ENCODE data around the gene SLC16A10. TPM values are rescaled to one million over a fixed set of nuclear protein-coding genes. Genes with fewer than 3 reads are reported as not detected.
A peak's percentile ranks its signal among the peaks of the same experiment; 100 is the strongest.

The SLC16A10 gene
- total and polyA plus RNA-seq, 2 of the 13 experiments (the other 11 are each of a cell fraction or from before 2014, with no cell fraction given): 8.2 to 20.1 TPM

- TF ChIP-seq, protein P1, sequence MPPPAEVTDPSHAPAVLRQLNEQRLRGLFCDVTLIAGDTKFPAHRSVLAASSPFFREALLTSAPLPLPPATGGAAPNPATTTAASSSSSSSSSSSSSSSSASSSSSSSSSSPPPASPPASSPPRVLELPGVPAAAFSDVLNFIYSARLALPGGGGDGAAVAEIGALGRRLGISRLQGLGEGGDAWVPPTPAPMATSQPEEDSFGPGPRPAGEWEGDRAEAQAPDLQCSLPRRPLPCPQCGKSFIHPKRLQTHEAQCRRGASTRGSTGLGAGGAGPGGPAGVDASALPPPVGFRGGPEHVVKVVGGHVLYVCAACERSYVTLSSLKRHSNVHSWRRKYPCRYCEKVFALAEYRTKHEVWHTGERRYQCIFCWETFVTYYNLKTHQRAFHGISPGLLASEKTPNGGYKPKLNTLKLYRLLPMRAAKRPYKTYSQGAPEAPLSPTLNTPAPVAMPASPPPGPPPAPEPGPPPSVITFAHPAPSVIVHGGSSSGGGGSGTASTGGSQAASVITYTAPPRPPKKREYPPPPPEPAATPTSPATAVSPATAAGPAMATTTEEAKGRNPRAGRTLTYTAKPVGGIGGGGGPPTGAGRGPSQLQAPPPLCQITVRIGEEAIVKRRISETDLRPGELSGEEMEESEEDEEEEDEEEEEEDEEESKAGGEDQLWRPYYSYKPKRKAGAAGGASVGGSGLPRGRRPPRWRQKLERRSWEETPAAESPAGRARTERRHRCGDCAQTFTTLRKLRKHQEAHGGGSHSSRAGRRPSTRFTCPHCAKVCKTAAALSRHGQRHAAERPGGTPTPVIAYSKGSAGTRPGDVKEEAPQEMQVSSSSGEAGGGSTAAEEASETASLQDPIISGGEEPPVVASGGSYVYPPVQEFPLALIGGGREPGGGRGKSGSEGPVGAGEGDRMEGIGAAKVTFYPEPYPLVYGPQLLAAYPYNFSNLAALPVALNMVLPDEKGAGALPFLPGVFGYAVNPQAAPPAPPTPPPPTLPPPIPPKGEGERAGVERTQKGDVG (CRISPR knock-in tag; IDR thresholded peaks at IDR 0.05; ENCODE audit: borderline replicate concordance): peak; percentile 98
- TF ChIP-seq KAT7 (CRISPR knock-in tag; IDR thresholded peaks at IDR 0.05; ENCODE audit: borderline replicate concordance): peak; percentile 72
- TF ChIP-seq NFKBIZ (CRISPR knock-in tag; IDR thresholded peaks at IDR 0.05): peak; percentile 84; the same call in 1 of the 2 replicates
- TF ChIP-seq, protein P2, sequence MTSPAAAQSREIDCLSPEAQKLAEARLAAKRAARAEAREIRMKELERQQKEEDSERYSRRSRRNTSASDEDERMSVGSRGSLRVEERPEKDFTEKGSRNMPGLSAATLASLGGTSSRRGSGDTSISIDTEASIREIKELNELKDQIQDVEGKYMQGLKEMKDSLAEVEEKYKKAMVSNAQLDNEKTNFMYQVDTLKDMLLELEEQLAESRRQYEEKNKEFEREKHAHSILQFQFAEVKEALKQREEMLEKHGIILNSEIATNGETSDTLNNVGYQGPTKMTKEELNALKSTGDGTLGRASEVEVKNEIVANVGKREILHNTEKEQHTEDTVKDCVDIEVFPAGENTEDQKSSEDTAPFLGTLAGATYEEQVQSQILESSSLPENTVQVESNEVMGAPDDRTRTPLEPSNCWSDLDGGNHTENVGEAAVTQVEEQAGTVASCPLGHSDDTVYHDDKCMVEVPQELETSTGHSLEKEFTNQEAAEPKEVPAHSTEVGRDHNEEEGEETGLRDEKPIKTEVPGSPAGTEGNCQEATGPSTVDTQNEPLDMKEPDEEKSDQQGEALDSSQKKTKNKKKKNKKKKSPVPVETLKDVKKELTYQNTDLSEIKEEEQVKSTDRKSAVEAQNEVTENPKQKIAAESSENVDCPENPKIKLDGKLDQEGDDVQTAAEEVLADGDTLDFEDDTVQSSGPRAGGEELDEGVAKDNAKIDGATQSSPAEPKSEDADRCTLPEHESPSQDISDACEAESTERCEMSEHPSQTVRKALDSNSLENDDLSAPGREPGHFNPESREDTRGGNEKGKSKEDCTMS (CRISPR knock-in tag; conservative IDR thresholded peaks at IDR 0.05): no peak
- no peak; the same call in 1 of the 2 replicates for TF ChIP-seq ZNF34 (CRISPR knock-in tag; IDR thresholded peaks at IDR 0.05; ENCODE audit: borderline replicate concordance)
- no peak for TF ChIP-seq NCOR1 (IDR thresholded peaks at IDR 0.05; ENCODE audit: borderline replicate concordance, low read length)
- TF ChIP-seq IKZF1 (IDR thresholded peaks at IDR 0.05): no peak
- TF ChIP-seq IKZF4 (CRISPR knock-in tag; IDR thresholded peaks at IDR 0.05; ENCODE audit: borderline replicate concordance, low read depth, not compliant biosample characterization): no peak
- TF ChIP-seq, protein P3, sequence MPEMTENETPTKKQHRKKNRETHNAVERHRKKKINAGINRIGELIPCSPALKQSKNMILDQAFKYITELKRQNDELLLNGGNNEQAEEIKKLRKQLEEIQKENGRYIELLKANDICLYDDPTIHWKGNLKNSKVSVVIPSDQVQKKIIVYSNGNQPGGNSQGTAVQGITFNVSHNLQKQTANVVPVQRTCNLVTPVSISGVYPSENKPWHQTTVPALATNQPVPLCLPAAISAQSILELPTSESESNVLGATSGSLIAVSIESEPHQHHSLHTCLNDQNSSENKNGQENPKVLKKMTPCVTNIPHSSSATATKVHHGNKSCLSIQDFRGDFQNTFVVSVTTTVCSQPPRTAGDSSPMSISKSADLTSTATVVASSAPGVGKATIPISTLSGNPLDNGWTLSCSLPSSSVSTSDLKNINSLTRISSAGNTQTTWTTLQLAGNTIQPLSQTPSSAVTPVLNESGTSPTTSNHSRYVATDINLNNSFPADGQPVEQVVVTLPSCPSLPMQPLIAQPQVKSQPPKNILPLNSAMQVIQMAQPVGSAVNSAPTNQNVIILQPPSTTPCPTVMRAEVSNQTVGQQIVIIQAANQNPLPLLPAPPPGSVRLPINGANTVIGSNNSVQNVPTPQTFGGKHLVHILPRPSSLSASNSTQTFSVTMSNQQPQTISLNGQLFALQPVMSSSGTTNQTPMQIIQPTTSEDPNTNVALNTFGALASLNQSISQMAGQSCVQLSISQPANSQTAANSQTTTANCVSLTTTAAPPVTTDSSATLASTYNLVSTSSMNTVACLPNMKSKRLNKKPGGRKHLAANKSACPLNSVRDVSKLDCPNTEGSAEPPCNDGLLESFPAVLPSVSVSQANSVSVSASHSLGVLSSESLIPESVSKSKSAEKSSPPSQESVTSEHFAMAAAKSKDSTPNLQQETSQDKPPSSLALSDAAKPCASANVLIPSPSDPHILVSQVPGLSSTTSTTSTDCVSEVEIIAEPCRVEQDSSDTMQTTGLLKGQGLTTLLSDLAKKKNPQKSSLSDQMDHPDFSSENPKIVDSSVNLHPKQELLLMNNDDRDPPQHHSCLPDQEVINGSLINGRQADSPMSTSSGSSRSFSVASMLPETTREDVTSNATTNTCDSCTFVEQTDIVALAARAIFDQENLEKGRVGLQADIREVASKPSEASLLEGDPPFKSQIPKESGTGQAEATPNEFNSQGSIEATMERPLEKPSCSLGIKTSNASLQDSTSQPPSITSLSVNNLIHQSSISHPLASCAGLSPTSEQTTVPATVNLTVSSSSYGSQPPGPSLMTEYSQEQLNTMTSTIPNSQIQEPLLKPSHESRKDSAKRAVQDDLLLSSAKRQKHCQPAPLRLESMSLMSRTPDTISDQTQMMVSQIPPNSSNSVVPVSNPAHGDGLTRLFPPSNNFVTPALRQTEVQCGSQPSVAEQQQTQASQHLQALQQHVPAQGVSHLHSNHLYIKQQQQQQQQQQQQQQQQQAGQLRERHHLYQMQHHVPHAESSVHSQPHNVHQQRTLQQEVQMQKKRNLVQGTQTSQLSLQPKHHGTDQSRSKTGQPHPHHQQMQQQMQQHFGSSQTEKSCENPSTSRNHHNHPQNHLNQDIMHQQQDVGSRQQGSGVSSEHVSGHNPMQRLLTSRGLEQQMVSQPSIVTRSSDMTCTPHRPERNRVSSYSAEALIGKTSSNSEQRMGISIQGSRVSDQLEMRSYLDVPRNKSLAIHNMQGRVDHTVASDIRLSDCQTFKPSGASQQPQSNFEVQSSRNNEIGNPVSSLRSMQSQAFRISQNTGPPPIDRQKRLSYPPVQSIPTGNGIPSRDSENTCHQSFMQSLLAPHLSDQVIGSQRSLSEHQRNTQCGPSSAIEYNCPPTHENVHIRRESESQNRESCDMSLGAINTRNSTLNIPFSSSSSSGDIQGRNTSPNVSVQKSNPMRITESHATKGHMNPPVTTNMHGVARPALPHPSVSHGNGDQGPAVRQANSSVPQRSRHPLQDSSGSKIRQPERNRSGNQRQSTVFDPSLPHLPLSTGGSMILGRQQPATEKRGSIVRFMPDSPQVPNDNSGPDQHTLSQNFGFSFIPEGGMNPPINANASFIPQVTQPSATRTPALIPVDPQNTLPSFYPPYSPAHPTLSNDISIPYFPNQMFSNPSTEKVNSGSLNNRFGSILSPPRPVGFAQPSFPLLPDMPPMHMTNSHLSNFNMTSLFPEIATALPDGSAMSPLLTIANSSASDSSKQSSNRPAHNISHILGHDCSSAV (CRISPR knock-in tag; IDR thresholded peaks at IDR 0.05; ENCODE audit: borderline replicate concordance): peak; percentile 32; the same call in 1 of the 2 replicates
- TF ChIP-seq ZKSCAN5 (CRISPR knock-in tag; IDR thresholded peaks at IDR 0.05): no peak
- no peak for TF ChIP-seq NR2F6 (IDR thresholded peaks at IDR 0.05)
- TF ChIP-seq NR2F6 (CRISPR knock-in tag; IDR thresholded peaks at IDR 0.05): peak; percentile 26
These were observed 172.0 kb downstream of the SLC16A10 start (continued) for GRCh38 chr6:111259089-111259831.
